Measurements from ENCODE around the gene DCLK2. TPM values are rescaled to one million over a fixed set of nuclear protein-coding genes. Genes with fewer than 3 reads are reported as not detected.

Gene DCLK2
- total RNA-seq, 3 donors from 2014 or later: 3.0 to 11.8 (median 4.3) TPM

DNA sequence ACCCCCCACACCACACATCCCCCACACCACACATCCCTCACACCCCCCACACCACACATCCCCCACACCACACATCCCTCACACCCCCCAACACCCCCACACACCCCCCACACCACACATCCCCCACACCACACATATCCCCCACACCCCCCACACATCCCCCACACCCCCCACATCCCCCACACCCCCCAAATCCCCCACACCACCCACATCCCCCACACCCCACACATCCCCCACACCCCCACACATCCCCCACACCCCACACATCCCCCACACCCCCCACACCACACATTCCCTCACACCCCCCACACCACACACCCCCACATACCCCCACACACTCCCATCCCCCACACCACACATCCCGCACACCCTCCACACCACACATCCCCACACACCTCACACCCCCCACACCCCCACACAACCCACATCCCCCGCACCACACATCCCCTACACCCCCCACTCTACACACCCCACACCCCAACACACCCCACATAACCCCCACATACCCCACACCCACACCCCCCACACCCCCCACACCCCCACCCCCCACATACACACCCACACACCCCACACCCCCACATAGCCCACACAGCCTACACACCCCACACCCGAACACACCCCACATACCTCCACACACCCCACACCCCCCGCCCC, 172.9 kb downstream of the DCLK2 start:
- H3K36me3 ChIP-seq (ENCODE audit: low read depth): no peaks in the 10 kb centered on the region
- ATAC-seq: no peak
- intact Hi-C loops (cut with DNase I, micrococcal nuclease): no loop called here

DNA sequence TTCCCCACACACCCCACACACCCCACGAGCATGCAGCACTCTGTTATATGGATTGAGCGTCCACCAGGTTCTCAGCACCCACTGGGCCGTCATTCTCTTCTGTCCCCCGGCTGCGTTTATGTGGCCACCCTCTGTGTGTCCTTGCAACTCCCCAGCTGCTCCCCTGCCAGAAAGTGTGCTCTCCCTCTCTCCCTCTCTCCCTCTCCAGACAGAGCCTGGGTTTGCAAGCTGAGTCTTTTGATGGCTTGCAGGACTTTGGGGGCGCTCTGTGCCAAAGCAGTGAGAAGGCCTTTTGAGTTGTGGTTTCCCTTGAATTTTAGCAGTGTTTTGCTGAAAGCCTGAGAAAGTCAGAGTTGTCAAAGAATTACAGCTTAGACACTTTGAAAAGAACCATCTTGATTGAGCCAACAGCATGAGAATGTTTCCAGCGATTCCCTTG, 173.5 kb downstream of the DCLK2 start:
- no peaks in the 10 kb centered on the region for H3K9me3 ChIP-seq
- no peak overlapping the region for H3K4me3 ChIP-seq
- no peak for DNase-seq
- H3K36me3 ChIP-seq (ENCODE audit: low read depth): no peaks in the 10 kb centered on the region
- peak; percentile 12 for ATAC-seq
- H3K4me1 ChIP-seq (ENCODE audit: low read depth): peaks cover 17% of the 10 kb centered on the region
- intact Hi-C loops (cut with DNase I, micrococcal nuclease): no loop called here
- no peak for TF ChIP-seq CTCF (IDR thresholded peaks at IDR 0.05)

More for the DNA sequence above, 172.9 kb downstream of the DCLK2 start:
- TF ChIP-seq CTCF (IDR thresholded peaks at IDR 0.05): no peak
- Histone ChIP-seq H3K4me3 (no peak overlapping the region), H3K4me1 (ENCODE audit: low read depth) (peaks cover 11% of the 10 kb centered on the region), H3K9me3 (no peaks in the 10 kb centered on the region)
- DNase-seq: no peak

DNA sequence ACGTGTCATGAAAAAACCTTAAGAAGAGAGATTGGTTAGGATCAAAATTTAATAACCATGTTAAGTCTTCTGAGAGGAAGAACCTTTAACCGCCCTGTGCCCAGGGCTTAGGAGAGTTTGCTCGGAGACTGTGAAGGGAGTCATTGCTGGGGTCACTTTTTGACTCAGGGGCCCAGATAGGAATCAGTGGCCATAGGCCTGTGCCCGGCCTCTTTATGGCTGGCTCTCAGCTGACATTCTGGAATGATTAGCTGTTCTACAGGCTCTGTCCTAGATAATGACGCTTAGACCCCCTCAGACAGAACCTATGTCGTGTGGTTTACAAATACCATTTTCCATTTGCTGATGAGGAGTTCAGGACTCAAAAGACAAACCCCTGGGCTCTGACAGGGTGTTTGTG, 174.1 kb downstream of the DCLK2 start:
- no peak for ATAC-seq
- no peak for TF ChIP-seq CTCF (IDR thresholded peaks at IDR 0.05)
- peaks cover 20% of the 10 kb centered on the region for H3K4me1 ChIP-seq (ENCODE audit: low read depth)
- no peaks in the 10 kb centered on the region for H3K36me3 ChIP-seq (ENCODE audit: low read depth)
- no peak for DNase-seq
- H3K4me3 ChIP-seq: no peak overlapping the region
- no peaks in the 10 kb centered on the region for H3K9me3 ChIP-seq
- intact Hi-C loops (cut with DNase I, micrococcal nuclease): no loop called here

- H3K4me1 ChIP-seq (ENCODE audit: low read depth): peaks cover 23% of the 10 kb centered on the region
- intact Hi-C loops (cut with DNase I, micrococcal nuclease): no loop called here
- H3K4me3 ChIP-seq: no peak overlapping the region
- DNase-seq: no peak
- ATAC-seq: no peak
- no peak for TF ChIP-seq CTCF (IDR thresholded peaks at IDR 0.05)
- H3K36me3 ChIP-seq (ENCODE audit: low read depth): no peaks in the 10 kb centered on the region
- H3K9me3 ChIP-seq: no peaks in the 10 kb centered on the region
Observed at GRCh38 chr4:150252741-150253140, 174.5 kb downstream of the DCLK2 start.

DNA sequence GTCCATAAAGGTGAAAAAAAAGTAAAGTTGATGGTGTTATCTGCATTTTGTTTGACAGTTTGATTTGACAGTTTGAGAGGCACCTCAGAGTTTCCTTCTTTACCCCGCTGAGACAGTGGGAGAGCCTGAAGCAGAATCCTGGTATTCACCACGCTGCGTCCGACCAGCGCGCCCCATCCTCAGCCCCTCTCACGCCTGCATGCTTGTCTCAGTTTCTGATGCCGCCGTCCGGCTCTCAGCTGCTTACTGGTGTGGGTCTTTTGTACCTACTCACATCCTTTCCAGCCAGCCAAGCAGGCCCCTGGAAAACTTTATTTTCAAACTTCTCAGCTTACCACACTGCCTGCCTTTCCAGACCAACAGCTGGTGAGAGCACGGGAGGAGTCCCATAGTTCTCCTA, 175.2 kb downstream of the DCLK2 start:
- DNase-seq: no peak
- TF ChIP-seq CTCF (IDR thresholded peaks at IDR 0.05): no peak
- Histone ChIP-seq H3K36me3 (ENCODE audit: low read depth) (no peaks in the 10 kb centered on the region), H3K9me3 (no peaks in the 10 kb centered on the region), H3K4me3 (no peak overlapping the region), H3K4me1 (ENCODE audit: low read depth) (peaks cover 29% of the 10 kb centered on the region)
- no peak for ATAC-seq
- intact Hi-C loops (cut with DNase I, micrococcal nuclease): no loop called here

Measured in mucosa of descending colon (tissue), 3 donors.